Measurements from ENCODE around the gene OAT. TPM values are rescaled to one million over a fixed set of nuclear protein-coding genes. Genes with fewer than 3 reads are reported as not detected.

OAT gene
- total RNA-seq, 1 experiment from 2014 or later, result 99.4 TPM

- peaks cover 6% of the 10 kb centered on the region; the same call in 1 of the 2 replicates for H3K4me1 ChIP-seq
- H3K36me3 ChIP-seq, result no peaks in the 10 kb centered on the region
- no peak for DNase-seq
- no peak overlapping the region for H3K27ac ChIP-seq
- no peak overlapping the region for H3K4me3 ChIP-seq
- H3K9me3 ChIP-seq (replicated peaks), result no peaks in the 10 kb centered on the region
- no peaks in the 10 kb centered on the region for H3K27me3 ChIP-seq
Measured at GRCh38 chr10:124425227-124425962, 6.7 kb upstream of the OAT start.

- DNase-seq, result no peak
- H3K9me3 ChIP-seq (replicated peaks), result no peaks in the 10 kb centered on the region
- no peaks in the 10 kb centered on the region for H3K27me3 ChIP-seq
- no peak overlapping the region for H3K27ac ChIP-seq
- H3K4me3 ChIP-seq, result no peak overlapping the region
- no peaks in the 10 kb centered on the region for H3K36me3 ChIP-seq
- peaks cover 3% of the 10 kb centered on the region; the same call in 1 of the 2 replicates for H3K4me1 ChIP-seq
Measured at GRCh38 chr10:124423813-124424212, 5.1 kb upstream of the OAT start.

GRCh38 chr10:124422742-124423141, 4.0 kb upstream of the OAT start:
- Histone ChIP-seq H3K36me3 (no peaks in the 10 kb centered on the region), H3K9me3 (replicated peaks) (no peaks in the 10 kb centered on the region), H3K27ac (no peak overlapping the region), H3K4me1 (no peaks in the 10 kb centered on the region), H3K27me3 (no peaks in the 10 kb centered on the region), H3K4me3 (no peak overlapping the region)
- no peak for DNase-seq

- H3K4me3 ChIP-seq, result no peak overlapping the region
- no peaks in the 10 kb centered on the region for H3K36me3 ChIP-seq
- no peaks in the 10 kb centered on the region for H3K4me1 ChIP-seq
- H3K27me3 ChIP-seq, result no peaks in the 10 kb centered on the region
- H3K27ac ChIP-seq, result no peak overlapping the region
- H3K9me3 ChIP-seq (replicated peaks), result no peaks in the 10 kb centered on the region
- DNase-seq, result no peak
Measured at GRCh38 chr10:124420254-124420653, 1.5 kb upstream of the OAT start.

- H3K27ac ChIP-seq, result peak overlapping the region; percentile 37
- H3K4me3 ChIP-seq, result peak overlapping the region; percentile 87
- H3K27me3 ChIP-seq, result no peaks in the 10 kb centered on the region
Measured at GRCh38 chr10:124419635-124420034, 912 bp upstream of the OAT start.

GRCh38 chr10:124417895-124418725, 613 bp downstream of the OAT start:
- H3K4me1 ChIP-seq, result no peaks in the 10 kb centered on the region
- peak overlapping the region; percentile 87 for H3K4me3 ChIP-seq
- H3K36me3 ChIP-seq, result peaks cover 2% of the 10 kb centered on the region; the same call in 1 of the 2 replicates
- H3K27ac ChIP-seq, result peak overlapping the region; percentile 45; the same call in 1 of the 2 replicates
- H3K27me3 ChIP-seq, result no peaks in the 10 kb centered on the region
- H3K9me3 ChIP-seq (replicated peaks), result no peaks in the 10 kb centered on the region
- peak; percentile 59 to 60 for DNase-seq

More at GRCh38 chr10:124419635-124420034, 912 bp upstream of the OAT start:
- H3K36me3 ChIP-seq, result no peaks in the 10 kb centered on the region
- no peaks in the 10 kb centered on the region for H3K4me1 ChIP-seq
- no peaks in the 10 kb centered on the region for H3K9me3 ChIP-seq (replicated peaks)
- no peak for DNase-seq

DNA sequence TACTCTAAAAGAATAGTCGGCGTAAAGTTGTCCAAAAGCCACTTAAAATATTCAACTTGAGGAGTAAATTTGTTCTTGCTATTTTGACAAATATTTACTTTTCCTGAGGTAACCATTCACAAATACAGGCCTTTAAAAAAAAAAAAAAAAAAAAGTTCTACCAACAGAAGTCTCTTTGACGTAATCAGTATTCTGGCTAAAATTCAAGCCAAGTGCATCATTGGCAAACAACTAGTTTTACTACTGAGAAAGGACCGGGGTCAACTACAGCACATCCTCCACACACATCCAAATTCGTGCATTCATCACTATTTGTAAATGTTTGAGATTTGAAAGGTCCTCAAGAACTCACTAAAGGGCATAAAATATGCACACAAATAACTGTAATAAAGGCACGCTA, 2.0 kb downstream of the OAT start:
- Histone ChIP-seq H3K4me1 (no peaks in the 10 kb centered on the region), H3K27me3 (no peaks in the 10 kb centered on the region), H3K9me3 (replicated peaks) (no peaks in the 10 kb centered on the region), H3K4me3 (no peak overlapping the region), H3K27ac (no peak overlapping the region), H3K36me3 (peaks cover 2% of the 10 kb centered on the region; the same call in 1 of the 2 replicates)
- no peak for DNase-seq

DNA sequence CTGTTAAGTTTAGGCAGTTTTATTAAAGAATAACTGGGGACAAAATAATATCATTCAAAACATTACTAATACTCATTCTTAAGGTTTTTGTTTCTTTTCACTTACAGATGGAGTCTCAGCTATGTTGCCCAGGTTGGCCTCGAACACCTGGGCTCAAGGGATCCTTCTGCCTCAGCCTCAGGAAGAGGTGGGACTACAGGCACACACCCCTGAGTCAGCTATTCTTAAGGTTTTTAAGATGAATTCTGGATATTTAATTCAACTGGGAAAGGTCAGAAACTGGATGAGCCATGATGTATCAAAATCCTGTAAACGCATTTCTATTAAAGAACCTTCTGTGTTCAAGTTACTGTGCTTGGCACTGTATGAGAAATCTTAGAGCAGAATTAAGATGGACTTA, 3.5 kb downstream of the OAT start:
- no peak overlapping the region for H3K4me3 ChIP-seq
- H3K36me3 ChIP-seq, result peaks cover 2% of the 10 kb centered on the region; the same call in 1 of the 2 replicates
- no peaks in the 10 kb centered on the region for H3K9me3 ChIP-seq (replicated peaks)
- no peak for DNase-seq
- H3K4me1 ChIP-seq, result no peaks in the 10 kb centered on the region
- H3K27me3 ChIP-seq, result no peaks in the 10 kb centered on the region
- no peak overlapping the region for H3K27ac ChIP-seq

DNA sequence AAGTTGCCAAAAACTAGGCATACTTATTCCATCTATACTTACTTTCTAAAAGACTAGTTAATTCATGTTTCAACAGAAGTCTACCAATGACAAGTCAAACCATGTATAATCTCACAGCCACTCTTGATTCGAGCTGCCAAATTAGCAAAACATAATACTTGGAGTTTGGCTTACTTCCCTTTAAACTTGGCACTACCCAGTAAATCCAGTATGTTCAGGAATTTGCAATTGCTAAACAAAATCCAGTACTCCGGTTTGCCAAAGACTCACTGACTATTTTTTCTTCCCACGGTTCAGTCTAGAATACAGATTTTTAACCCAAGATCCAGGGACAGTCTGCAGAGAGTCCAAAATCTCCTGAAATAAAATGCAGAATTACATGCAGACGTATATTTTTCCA, 4.6 kb downstream of the OAT start:
- peaks cover 9% of the 10 kb centered on the region; the same call in 1 of the 2 replicates for H3K36me3 ChIP-seq
- H3K27ac ChIP-seq, result no peak overlapping the region
- DNase-seq, result no peak
- H3K27me3 ChIP-seq, result no peaks in the 10 kb centered on the region
- H3K9me3 ChIP-seq (replicated peaks), result no peaks in the 10 kb centered on the region
- no peaks in the 10 kb centered on the region for H3K4me1 ChIP-seq
- no peak overlapping the region for H3K4me3 ChIP-seq

GRCh38 chr10:124409696-124410095, 9.0 kb downstream of the OAT start:
- H3K36me3 ChIP-seq, result peaks cover 30% of the 10 kb centered on the region
- H3K4me1 ChIP-seq, result no peaks in the 10 kb centered on the region

GRCh38 chr10:124408357-124408756, 10.4 kb downstream of the OAT start:
- no peak overlapping the region for H3K4me3 ChIP-seq
- peaks cover 31% of the 10 kb centered on the region for H3K36me3 ChIP-seq
- DNase-seq, result no peak
- H3K4me1 ChIP-seq, result no peaks in the 10 kb centered on the region
- no peak overlapping the region for H3K27ac ChIP-seq
- H3K27me3 ChIP-seq, result no peaks in the 10 kb centered on the region
- H3K9me3 ChIP-seq (replicated peaks), result no peaks in the 10 kb centered on the region

More at GRCh38 chr10:124409696-124410095, 9.0 kb downstream of the OAT start:
- no peak overlapping the region for H3K27ac ChIP-seq
- H3K4me3 ChIP-seq, result no peak overlapping the region
- H3K9me3 ChIP-seq (replicated peaks), result no peaks in the 10 kb centered on the region
- no peaks in the 10 kb centered on the region for H3K27me3 ChIP-seq
- no peak for DNase-seq

GRCh38 chr10:124407456-124407855, 11.3 kb downstream of the OAT start:
- Histone ChIP-seq H3K4me3 (no peak overlapping the region), H3K36me3 (peaks cover 40% of the 10 kb centered on the region), H3K27ac (no peak overlapping the region), H3K4me1 (no peaks in the 10 kb centered on the region), H3K9me3 (replicated peaks) (no peaks in the 10 kb centered on the region), H3K27me3 (no peaks in the 10 kb centered on the region)
- no peak for DNase-seq

GRCh38 chr10:124403548-124403947, 15.2 kb downstream of the OAT start:
- no peaks in the 10 kb centered on the region for H3K9me3 ChIP-seq (replicated peaks)
- no peaks in the 10 kb centered on the region for H3K4me1 ChIP-seq
- peaks cover 55% of the 10 kb centered on the region for H3K36me3 ChIP-seq
- H3K27ac ChIP-seq, result no peak overlapping the region
- H3K27me3 ChIP-seq, result no peaks in the 10 kb centered on the region
- no peak overlapping the region for H3K4me3 ChIP-seq
- peak; percentile 19 to 84 for DNase-seq

DNA sequence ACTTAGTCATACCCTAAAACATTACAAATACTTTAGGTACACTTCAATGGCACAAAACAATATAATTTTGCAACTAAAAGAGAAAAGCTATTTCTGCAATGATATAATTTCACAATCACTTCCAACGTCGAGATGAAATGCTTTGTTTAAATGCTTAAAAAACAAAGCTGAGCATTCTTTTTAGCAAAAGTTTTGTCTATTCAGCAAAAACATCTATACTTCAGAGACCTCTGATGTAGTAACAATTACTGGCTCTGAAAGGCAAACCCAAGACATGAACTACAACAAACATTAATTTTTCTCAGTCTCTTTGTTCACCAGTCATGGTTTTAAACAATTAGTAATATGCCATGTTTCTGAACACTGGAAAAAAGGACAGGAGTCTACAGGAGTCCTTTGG, 16.4 kb downstream of the OAT start:
- no peak overlapping the region for H3K27ac ChIP-seq
- no peak overlapping the region for H3K4me3 ChIP-seq
- H3K27me3 ChIP-seq, result no peaks in the 10 kb centered on the region
- H3K36me3 ChIP-seq, result peaks cover 53% of the 10 kb centered on the region
- H3K4me1 ChIP-seq, result no peaks in the 10 kb centered on the region
- no peak for DNase-seq
- no peaks in the 10 kb centered on the region for H3K9me3 ChIP-seq (replicated peaks)

DNA sequence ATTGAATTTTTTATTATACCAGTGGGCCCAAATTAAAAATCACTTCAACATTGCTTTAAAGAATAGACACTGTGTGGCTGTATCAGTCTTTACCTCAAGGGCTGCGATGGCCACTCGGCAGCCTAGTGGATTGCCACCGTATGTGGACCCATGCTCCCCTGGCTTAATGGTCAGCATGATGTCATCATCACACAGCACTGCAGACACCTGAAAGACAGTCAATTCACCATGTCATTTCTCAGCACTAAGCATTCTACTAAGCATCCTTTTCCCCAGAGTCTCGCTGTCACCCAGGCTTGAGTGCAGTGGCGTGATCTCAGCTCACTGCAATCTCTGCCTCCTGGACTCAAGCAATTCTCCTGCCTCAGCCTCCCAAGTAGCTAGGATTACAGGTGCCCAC, 17.1 kb downstream of the OAT start:
- no peak overlapping the region for H3K27ac ChIP-seq
- H3K36me3 ChIP-seq, result peaks cover 55% of the 10 kb centered on the region
- no peaks in the 10 kb centered on the region for H3K4me1 ChIP-seq
- H3K9me3 ChIP-seq (replicated peaks), result no peaks in the 10 kb centered on the region
- H3K4me3 ChIP-seq, result no peak overlapping the region
- no peaks in the 10 kb centered on the region for H3K27me3 ChIP-seq
- DNase-seq, result no peak
